HCT116 (cell line): ENCODE measurements around the gene CDH13. TPM values are rescaled to one million over a fixed set of nuclear protein-coding genes. Genes with fewer than 3 reads are reported as not detected.
A peak's percentile ranks its signal among the peaks of the same experiment; 100 is the strongest.

ENCODE experiments used
- ATAC-seq: fragments of 200-7000 bp; cut with Tn5 transposase; 2 replicates; pipeline ENCODE4 v1.9.1; 2020; ENCODE audit warnings: mild to moderate bottlenecking, moderate library complexity
- BruUV-seq: library from RNA; stranded (reverse); fragments of 400-500 nt; replicated peaks from 2 replicates; lab custom pipeline; 2021; lab: Mats Ljungman, UMichigan
- CTCF ChIA-PET: fragments of 300-600 bp; sonication (Branson Sonifier 250); formaldehyde crosslinking; loops from one replicate; lab custom pipeline; 2021; ENCODE audit warnings: antibody characterized with exemption; lab: Charles Lee
- POLR2A ChIA-PET: fragments of 300-600, 350-600 bp; sonication (Branson Sonifier 250); formaldehyde crosslinking; loops from one replicate; lab custom pipeline; 2021; ENCODE audit warnings: antibody characterized with exemption; lab: Charles Lee
- RAD21 ChIA-PET, 2 experiments: fragments of 300-600 bp; sonication (Branson Sonifier 250); formaldehyde crosslinking; loops; one replicate each; lab custom pipeline; 2023; ENCODE audit warnings: low total read pairs in 2 of 2; ENCODE audit not compliant: uncharacterized antibody in 2 of 2, unreplicated experiment in 2 of 2, low non-redundant PET in 1 of 2; lab: Charles Lee
- DNase-seq: peaks from one replicate; pipeline ENCODE4 v3.0.0-alpha.2; 2010; ENCODE audit warnings: low read depth, low spot score
- H2AFZ ChIP-seq: fragments of 200-600 bp; shearing (Covaris generic), sonication (generic); 2 replicates; pipeline ENCODE4 v1.6.1; 2017; ENCODE audit warnings: low read depth, mixed run types, mixed read lengths, antibody characterized with exemption, low read length; ENCODE audit not compliant: poor library complexity, severe bottlenecking
- H3K27ac ChIP-seq: 2 replicates; pipeline ENCODE4 v1.5.1; 2012; ENCODE audit warnings: low read depth, low read length
- H3K27me3 ChIP-seq: fragments of 200-600 bp; sonication (generic); 2 replicates; pipeline ENCODE4 v1.6.1; 2016; ENCODE audit warnings: mixed run types, low read length, mixed read lengths; ENCODE audit not compliant: insufficient read depth
- H3K36me3 ChIP-seq, 2 experiments: fragments of 200-500 bp in 1 of 2; fragments of 200-600 bp in 1 of 2; sonication (Bioruptor generic) in 1 of 2; sonication (generic) in 1 of 2; 2 replicates each; pipeline versions ENCODE4 v1.5.1 to v1.6.1; 2014 to 2016; ENCODE audit warnings: low read length in 2 of 2, inconsistent platforms in 1 of 2, mixed read lengths in 1 of 2, mixed run types in 1 of 2; ENCODE audit not compliant: insufficient read depth in 2 of 2, control insufficient read depth in 1 of 2
- H3K4me1 ChIP-seq, 2 experiments: fragments of 200-600 bp in 1 of 2; sonication (generic) in 1 of 2; 2 replicates each; pipeline versions ENCODE4 v1.5.1 to v1.6.1; 2012 to 2017; ENCODE audit warnings: low read length in 2 of 2, inconsistent platforms in 1 of 2, mild to moderate bottlenecking in 1 of 2, mixed read lengths in 1 of 2, mixed run types in 1 of 2, moderate library complexity in 1 of 2; ENCODE audit not compliant: insufficient read depth in 2 of 2, control insufficient read depth in 1 of 2
- H3K4me2 ChIP-seq: fragments of 200-600 bp; sonication (generic); 2 replicates; pipeline ENCODE4 v1.6.1; 2017; ENCODE audit warnings: mixed run types, low read length, mixed read lengths
- H3K4me3 ChIP-seq, 2 experiments: fragments of 200-600 bp in 1 of 2; sonication (generic) in 1 of 2; replicated peaks in 1 of 2; 2 replicates each; pipeline ENCODE4 v1.5.1; 2011 to 2016; ENCODE audit warnings: low read length in 2 of 2, control low read depth in 1 of 2, low read depth in 1 of 2, mild to moderate bottlenecking in 1 of 2, mixed read lengths in 1 of 2, mixed run types in 1 of 2
- H3K79me2 ChIP-seq: fragments of 200-600 bp; sonication (generic); 2 replicates; pipeline ENCODE4 v1.6.1; 2017; ENCODE audit warnings: mild to moderate bottlenecking, mixed run types, low read length, moderate library complexity, mixed read lengths; ENCODE audit not compliant: insufficient read depth
- H3K9ac ChIP-seq: fragments of 200-600 bp; sonication (generic); 2 replicates; pipeline ENCODE4 v1.6.1; 2016; ENCODE audit warnings: low read length, mixed read lengths
- H3K9me2 ChIP-seq: fragments of 200-600 bp; sonication (generic), shearing (Covaris generic); 2 replicates; pipeline ENCODE4 v1.6.1; 2017; ENCODE audit warnings: mixed run types, mild to moderate bottlenecking, moderate library complexity; ENCODE audit not compliant: insufficient read depth
- H3K9me3 ChIP-seq, 2 experiments: fragments of 200-500 bp in 1 of 2; fragments of 200-600 bp in 1 of 2; sonication (Bioruptor generic) in 1 of 2; sonication (generic) in 1 of 2; 2 replicates each; pipeline ENCODE4 v1.6.1; 2014 to 2017; ENCODE audit warnings: low read length in 2 of 2, mixed read lengths in 2 of 2, inconsistent platforms in 1 of 2, low read depth in 1 of 2, mild to moderate bottlenecking in 1 of 2, mixed run types in 1 of 2, moderate library complexity in 1 of 2; ENCODE audit not compliant: control insufficient read depth in 1 of 2, insufficient read depth in 1 of 2
- H4K20me1 ChIP-seq: fragments of 200-600 bp; sonication (generic), shearing (Covaris generic); 2 replicates; pipeline ENCODE4 v1.6.1; 2017; ENCODE audit warnings: mixed run types, mild to moderate bottlenecking, moderate library complexity; ENCODE audit not compliant: insufficient read depth
- FOSL1 ChIP-seq: IDR thresholded peaks from 2 replicates; pipeline ENCODE4 v1.6.1; 2012; ENCODE audit warnings: low read depth
- JUND ChIP-seq: IDR thresholded peaks from 2 replicates; pipeline ENCODE4 v1.6.1; 2012
- SIN3A ChIP-seq: IDR thresholded peaks from 2 replicates; pipeline ENCODE4 v1.6.1; 2012; ENCODE audit warnings: low read depth
- intact Hi-C: fragments of 100-400 bp; cut with micrococcal nuclease; formaldehyde crosslinking; loops from 2 replicates; pipeline ENCODE4 v1.10.0; 2022
- total RNA-seq: library from RNA; stranded (reverse); gene quantifications from one replicate; pipeline ENCODE4 v1.2.1, GENCODE V29; 2021; ENCODE audit not compliant: unreplicated experiment

The CDH13 gene
- total RNA-seq, 1 experiment from 2014 or later, result not detected

DNA sequence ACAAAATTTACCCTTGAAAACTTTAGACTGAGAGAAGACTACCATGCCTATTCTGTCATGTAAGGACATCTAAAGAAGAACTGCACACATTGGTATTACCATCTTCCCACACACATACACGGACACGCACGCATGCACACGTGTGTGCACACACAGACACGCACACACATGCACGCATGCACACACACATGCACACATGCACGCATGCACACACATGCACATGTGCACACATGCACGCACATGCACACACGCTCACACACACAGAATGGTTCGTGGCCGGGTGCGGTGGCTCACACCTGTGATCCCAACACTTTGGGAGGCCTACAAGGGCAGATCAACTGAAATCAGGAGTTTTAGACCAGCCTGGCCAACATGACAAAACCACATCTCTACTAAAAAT, 884.1 kb downstream of the CDH13 start (continued):
- TF ChIP-seq SIN3A, result no peak

DNA sequence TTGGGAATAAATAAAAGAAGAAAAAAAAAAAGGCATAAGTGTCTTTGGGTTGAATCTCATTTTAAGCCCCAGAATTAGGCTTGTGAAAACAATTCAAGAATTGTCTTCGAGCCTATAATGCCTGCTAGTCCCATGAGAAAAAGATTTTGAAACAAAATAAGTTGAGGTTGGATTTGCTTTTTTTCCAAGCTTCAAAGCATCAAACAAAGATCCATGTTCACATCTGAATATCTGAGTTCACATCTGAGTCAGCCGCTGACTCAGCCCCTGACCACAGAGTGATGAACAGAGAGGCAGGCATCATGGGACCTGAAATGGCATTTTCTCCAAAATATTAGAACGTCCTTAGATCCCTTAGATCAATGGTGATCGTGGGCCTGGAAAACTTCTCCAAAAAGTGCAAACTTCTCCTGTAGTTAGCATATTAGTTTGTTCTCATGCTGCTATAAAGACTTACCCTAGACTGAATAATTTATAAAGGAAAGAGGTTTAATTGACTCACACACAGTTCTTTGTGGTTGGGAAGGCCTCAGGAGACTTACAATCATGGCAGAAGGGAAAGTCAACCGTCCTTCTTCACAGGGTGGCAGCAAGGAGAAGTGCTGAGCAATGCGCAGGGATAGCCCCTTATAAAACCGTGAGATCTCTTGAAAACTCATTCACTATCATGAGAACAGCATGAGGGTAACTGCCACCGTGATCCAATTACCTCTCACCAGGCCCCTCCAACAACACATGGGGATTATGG, 886.4 kb downstream of the CDH13 start:
- CTCF ChIA-PET, result no interaction called here
- no peak for TF ChIP-seq JUND
- peak; percentile 17; the same call in 1 of the 2 replicates for TF ChIP-seq FOSL1
- DNase-seq (no peak), ATAC-seq (no peak)
- H3K4me1 ChIP-seq, result no peaks in the 10 kb centered on the region
- peaks cover 6% of the 10 kb centered on the region; the same call in 1 of the 2 replicates for H3K27me3 ChIP-seq
- no peak overlapping the region for H3K4me2 ChIP-seq
- POLR2A ChIA-PET, result no interaction called here
- intact Hi-C loops, result no loop called here
- H3K27ac ChIP-seq, result no peak overlapping the region
- RAD21 ChIA-PET, result no interaction called here
- no peaks in the 10 kb centered on the region for H4K20me1 ChIP-seq
- H3K4me3 ChIP-seq, result no peak overlapping the region
- BruUV-seq, result no TSS peak
- H3K79me2 ChIP-seq, result no peaks in the 10 kb centered on the region
- H3K9me2 ChIP-seq, result no peaks in the 10 kb centered on the region
- no peak overlapping the region for H3K9ac ChIP-seq
- H2AFZ ChIP-seq, result no peak overlapping the region
- no peaks in the 10 kb centered on the region for H3K9me3 ChIP-seq
- no peaks in the 10 kb centered on the region for H3K36me3 ChIP-seq

GRCh38 chr16:83515395-83515794, 888.6 kb downstream of the CDH13 start:
- Histone ChIP-seq H3K4me3 (no peak overlapping the region), H3K4me2 (no peak overlapping the region), H3K36me3 (no peaks in the 10 kb centered on the region), H3K27me3 (0 out of 2 replicates have a peak, but pooled peaks cover 4% of the 10 kb centered on the region), H2AFZ (no peak overlapping the region), H3K27ac (no peak overlapping the region), H4K20me1 (no peaks in the 10 kb centered on the region), H3K4me1 (no peaks in the 10 kb centered on the region), H3K79me2 (no peaks in the 10 kb centered on the region), H3K9me3 (no peaks in the 10 kb centered on the region), H3K9me2 (no peaks in the 10 kb centered on the region), H3K9ac (no peak overlapping the region)
- intact Hi-C loops, result no loop called here
- ChIA-PET POLR2A (no interaction called here), RAD21 (no interaction called here), CTCF (no interaction called here)
- no peak for TF ChIP-seq JUND
- DNase-seq (no peak), ATAC-seq (no peak)
- BruUV-seq, result no TSS peak
